Keratinocyte (primary cell): ENCODE data around the gene FCSK. TPM values are rescaled to one million over a fixed set of nuclear protein-coding genes. Genes with fewer than 3 reads are reported as not detected.

ENCODE experiments used
- DNase-seq: peaks from one replicate; pipeline ENCODE4 v3.0.0-alpha.2; 2011; ENCODE audit warnings: low read depth, missing footprints, low spot score
- FAIRE-seq: peaks from 2 replicates; lab custom pipeline; 2011; peaks lifted over from hg19 to GRCh38; lab: Jason Lieb, UNC
- H2AFZ ChIP-seq: 2 replicates; pipeline ENCODE4 v1.6.0; 2012; ENCODE audit warnings: low read length, control low read depth, inconsistent platforms; ENCODE audit not compliant: control insufficient read depth
- H3K27ac ChIP-seq: 2 replicates; pipeline ENCODE4 v1.5.1; 2011; ENCODE audit warnings: low read length; ENCODE audit not compliant: control insufficient read depth, insufficient read depth
- H3K27me3 ChIP-seq: 3 replicates; pipeline ENCODE4 v1.6.0; 2011; ENCODE audit warnings: low read length; ENCODE audit not compliant: control insufficient read depth, insufficient read depth; ENCODE audit errors: extremely low read depth
- H3K36me3 ChIP-seq, 2 experiments: 2 replicates in 1 of 2; 3 replicates in 1 of 2; pipeline ENCODE4 v1.5.1; 2011; ENCODE audit warnings: low read length in 2 of 2, mild to moderate bottlenecking in 1 of 2; ENCODE audit not compliant: control insufficient read depth in 2 of 2, insufficient read depth in 2 of 2; ENCODE audit errors: extremely low read depth in 1 of 2
- H3K4me1 ChIP-seq: 3 replicates; pipeline ENCODE4 v1.5.1; 2011; ENCODE audit warnings: low read length; ENCODE audit not compliant: control insufficient read depth, insufficient read depth; ENCODE audit errors: extremely low read depth
- H3K4me2 ChIP-seq: 3 replicates; pipeline ENCODE4 v1.6.0; 2011; ENCODE audit warnings: low read depth, low read length; ENCODE audit not compliant: control insufficient read depth, insufficient read depth; ENCODE audit errors: extremely low read depth
- H3K4me3 ChIP-seq, 3 experiments: fragments of 200-600 bp in 1 of 3; sonication (generic) in 1 of 3; 2 replicates in 2 of 3; 3 replicates in 1 of 3; pipeline ENCODE4 v1.5.1; 2011 to 2016; ENCODE audit warnings: low read length in 3 of 3, mild to moderate bottlenecking in 3 of 3, control low read depth in 2 of 3, inconsistent platforms in 1 of 3, low read depth in 1 of 3, mixed read lengths in 1 of 3, mixed run types in 1 of 3, moderate library complexity in 1 of 3; ENCODE audit not compliant: control insufficient read depth in 2 of 3, insufficient read depth in 2 of 3; ENCODE audit errors: extremely low read depth in 1 of 3
- H3K79me2 ChIP-seq: 2 replicates; pipeline ENCODE4 v1.6.0; 2012; ENCODE audit warnings: low read length; ENCODE audit not compliant: control insufficient read depth, insufficient read depth
- H3K9ac ChIP-seq: 3 replicates; pipeline ENCODE4 v1.6.0; 2011; ENCODE audit warnings: low read length; ENCODE audit not compliant: control insufficient read depth, insufficient read depth; ENCODE audit errors: extremely low read depth
- H3K9me1 ChIP-seq: 3 replicates; pipeline ENCODE4 v1.6.0; 2011; ENCODE audit warnings: low read length; ENCODE audit not compliant: control insufficient read depth, insufficient read depth; ENCODE audit errors: extremely low read depth
- H3K9me3 ChIP-seq: 2 replicates; pipeline ENCODE4 v1.5.1; 2012; ENCODE audit warnings: low read depth, low read length; ENCODE audit not compliant: control insufficient read depth
- H4K20me1 ChIP-seq: 3 replicates; pipeline ENCODE4 v1.6.0; 2011; ENCODE audit warnings: low read length; ENCODE audit not compliant: control insufficient read depth, insufficient read depth; ENCODE audit errors: extremely low read depth
- CTCF ChIP-seq, 3 experiments: IDR thresholded peaks in 1 of 3; conservative IDR thresholded peaks in 1 of 3; optimal IDR thresholded peaks in 1 of 3; 2 replicates in 2 of 3; 3 replicates in 1 of 3; pipeline versions ENCODE3 to v1.5.1; 2011; ENCODE audit warnings: low read length in 3 of 3, mild to moderate bottlenecking in 3 of 3, moderate library complexity in 2 of 3, control low read depth in 1 of 3, inconsistent platforms in 1 of 3; ENCODE audit not compliant: insufficient read depth in 2 of 3; ENCODE audit errors: extremely low read depth in 1 of 3
- EZH2 ChIP-seq: IDR thresholded peaks from one replicate; pipeline ENCODE4 v1.6.1; 2012; ENCODE audit warnings: inconsistent platforms, mild to moderate bottlenecking, low read length, moderate library complexity
- dilution Hi-C: fragments of 300-500 bp; cut with MboI; formaldehyde crosslinking; loops from one replicate; pipeline ENCODE4 v1.7.0; 2020; ENCODE audit warnings: low sequenced_read_pairs; ENCODE audit not compliant: extremely low pct_ligation_motif_present
- polyA plus RNA-seq, 5 experiments: library from polyadenylated mRNA; depleted of rRNA in 3 of 5; stranded (reverse) in 3 of 5; stranded (forward) in 1 of 5; unstranded in 1 of 5; fragments of >200 nt; gene quantifications; 1 replicate in 1 of 5; 2 replicates in 3 of 5; 3 replicates in 1 of 5; pipeline versions ENCODE4 v1.2.1 to v1.2.3, GENCODE V29; 2011 to 2012; ENCODE audit warnings: missing spikeins in 2 of 5, low read depth in 1 of 5, low replicate concordance in 1 of 5

The FCSK gene
- polyA plus RNA-seq, 1 donor (not counting 4 experiments of a cell fraction or from before 2014, with no cell fraction given), result 6.5 TPM

- no peak for TF ChIP-seq CTCF (optimal IDR thresholded peaks at IDR 0.05 in 1 of 3, IDR thresholded peaks at IDR 0.05 in 1 of 3, conservative IDR thresholded peaks at IDR 0.05 in 1 of 3; ENCODE audit: extremely low read depth in 1 of 3, insufficient read depth in 2 of 3, low read length in 3 of 3)
- TF ChIP-seq EZH2, result no peak
- Histone ChIP-seq H2AFZ (no peak overlapping the region), H3K9me3 (no peaks in the 10 kb centered on the region), H3K4me2 (no peak overlapping the region), H4K20me1 (no peaks in the 10 kb centered on the region), H3K9me1 (no peaks in the 10 kb centered on the region), H3K4me1 (peaks cover 23% of the 10 kb centered on the region), H3K27ac (no peak overlapping the region), H3K4me3 (no peak overlapping the region), H3K79me2 (peaks cover 7% of the 10 kb centered on the region), H3K36me3 (no peaks in the 10 kb centered on the region), H3K27me3 (no peaks in the 10 kb centered on the region), H3K9ac (no peak overlapping the region)
- dilution Hi-C loops, result no loop called here
- no peak for FAIRE-seq
- DNase-seq, result no peak
These were observed 20.8 kb upstream of the FCSK start for GRCh38 chr16:70433458-70434103.

- FAIRE-seq (no peak), DNase-seq (no peak)
- no peak overlapping the region for H3K27ac ChIP-seq
- H4K20me1 ChIP-seq, result no peaks in the 10 kb centered on the region
- H3K79me2 ChIP-seq, result peaks cover 7% of the 10 kb centered on the region
- no peak overlapping the region for H3K4me3 ChIP-seq
- no peaks in the 10 kb centered on the region for H3K27me3 ChIP-seq
- H3K9me1 ChIP-seq, result no peaks in the 10 kb centered on the region
- H3K4me2 ChIP-seq, result no peak overlapping the region
- TF ChIP-seq CTCF (optimal IDR thresholded peaks at IDR 0.05 in 1 of 3, IDR thresholded peaks at IDR 0.05 in 1 of 3, conservative IDR thresholded peaks at IDR 0.05 in 1 of 3; ENCODE audit: extremely low read depth in 1 of 3, insufficient read depth in 2 of 3, low read length in 3 of 3), result no peak
- no peak for TF ChIP-seq EZH2
- no peaks in the 10 kb centered on the region for H3K36me3 ChIP-seq
- no peak overlapping the region for H2AFZ ChIP-seq
- H3K4me1 ChIP-seq, result peaks cover 27% of the 10 kb centered on the region
- dilution Hi-C loops, result no loop called here
- no peak overlapping the region for H3K9ac ChIP-seq
- no peaks in the 10 kb centered on the region for H3K9me3 ChIP-seq
These were observed 19.7 kb upstream of the FCSK start for GRCh38 chr16:70434484-70435260.
